Measurements from ENCODE around the gene CEMIP.

- TF ChIP-seq, protein P1, sequence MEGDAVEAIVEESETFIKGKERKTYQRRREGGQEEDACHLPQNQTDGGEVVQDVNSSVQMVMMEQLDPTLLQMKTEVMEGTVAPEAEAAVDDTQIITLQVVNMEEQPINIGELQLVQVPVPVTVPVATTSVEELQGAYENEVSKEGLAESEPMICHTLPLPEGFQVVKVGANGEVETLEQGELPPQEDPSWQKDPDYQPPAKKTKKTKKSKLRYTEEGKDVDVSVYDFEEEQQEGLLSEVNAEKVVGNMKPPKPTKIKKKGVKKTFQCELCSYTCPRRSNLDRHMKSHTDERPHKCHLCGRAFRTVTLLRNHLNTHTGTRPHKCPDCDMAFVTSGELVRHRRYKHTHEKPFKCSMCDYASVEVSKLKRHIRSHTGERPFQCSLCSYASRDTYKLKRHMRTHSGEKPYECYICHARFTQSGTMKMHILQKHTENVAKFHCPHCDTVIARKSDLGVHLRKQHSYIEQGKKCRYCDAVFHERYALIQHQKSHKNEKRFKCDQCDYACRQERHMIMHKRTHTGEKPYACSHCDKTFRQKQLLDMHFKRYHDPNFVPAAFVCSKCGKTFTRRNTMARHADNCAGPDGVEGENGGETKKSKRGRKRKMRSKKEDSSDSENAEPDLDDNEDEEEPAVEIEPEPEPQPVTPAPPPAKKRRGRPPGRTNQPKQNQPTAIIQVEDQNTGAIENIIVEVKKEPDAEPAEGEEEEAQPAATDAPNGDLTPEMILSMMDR (conservative IDR thresholded peaks at IDR 0.05; ENCODE audit: low read depth, low read length), result no peak
- TF ChIP-seq SMC3 (IDR thresholded peaks at IDR 0.05; ENCODE audit: low read depth, low read length), result no peak
- TF ChIP-seq BHLHE40 (IDR thresholded peaks at IDR 0.05; ENCODE audit: low read depth, low read length), result no peak
- TF ChIP-seq, protein P2, sequence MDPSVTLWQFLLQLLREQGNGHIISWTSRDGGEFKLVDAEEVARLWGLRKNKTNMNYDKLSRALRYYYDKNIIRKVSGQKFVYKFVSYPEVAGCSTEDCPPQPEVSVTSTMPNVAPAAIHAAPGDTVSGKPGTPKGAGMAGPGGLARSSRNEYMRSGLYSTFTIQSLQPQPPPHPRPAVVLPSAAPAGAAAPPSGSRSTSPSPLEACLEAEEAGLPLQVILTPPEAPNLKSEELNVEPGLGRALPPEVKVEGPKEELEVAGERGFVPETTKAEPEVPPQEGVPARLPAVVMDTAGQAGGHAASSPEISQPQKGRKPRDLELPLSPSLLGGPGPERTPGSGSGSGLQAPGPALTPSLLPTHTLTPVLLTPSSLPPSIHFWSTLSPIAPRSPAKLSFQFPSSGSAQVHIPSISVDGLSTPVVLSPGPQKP (IDR thresholded peaks at IDR 0.05; ENCODE audit: borderline replicate concordance, low read depth, low read length), result no peak
- TF ChIP-seq MAFK (IDR thresholded peaks at IDR 0.05; ENCODE audit: low read depth, low read length), result no peak
- TF ChIP-seq MXI1 (IDR thresholded peaks at IDR 0.05; ENCODE audit: borderline replicate concordance, low read depth, low read length), result no peak
These were observed 188.9 kb downstream of the CEMIP start for GRCh38 chr15:80967991-80968510.

Measured in IMR-90 (cell line).